HG03469 (cell line): ENCODE data around the gene CCDC9B.

Experiments used
- ATAC-seq: cut with Tn5 transposase; IDR thresholded peaks from one replicate; pipeline ENCODE4 v1.9.1; 2021; ENCODE audit warnings: mild to moderate bottlenecking, moderate library complexity, moderate number of reproducible peaks; ENCODE audit not compliant: unreplicated experiment

Gene CCDC9B

DNA sequence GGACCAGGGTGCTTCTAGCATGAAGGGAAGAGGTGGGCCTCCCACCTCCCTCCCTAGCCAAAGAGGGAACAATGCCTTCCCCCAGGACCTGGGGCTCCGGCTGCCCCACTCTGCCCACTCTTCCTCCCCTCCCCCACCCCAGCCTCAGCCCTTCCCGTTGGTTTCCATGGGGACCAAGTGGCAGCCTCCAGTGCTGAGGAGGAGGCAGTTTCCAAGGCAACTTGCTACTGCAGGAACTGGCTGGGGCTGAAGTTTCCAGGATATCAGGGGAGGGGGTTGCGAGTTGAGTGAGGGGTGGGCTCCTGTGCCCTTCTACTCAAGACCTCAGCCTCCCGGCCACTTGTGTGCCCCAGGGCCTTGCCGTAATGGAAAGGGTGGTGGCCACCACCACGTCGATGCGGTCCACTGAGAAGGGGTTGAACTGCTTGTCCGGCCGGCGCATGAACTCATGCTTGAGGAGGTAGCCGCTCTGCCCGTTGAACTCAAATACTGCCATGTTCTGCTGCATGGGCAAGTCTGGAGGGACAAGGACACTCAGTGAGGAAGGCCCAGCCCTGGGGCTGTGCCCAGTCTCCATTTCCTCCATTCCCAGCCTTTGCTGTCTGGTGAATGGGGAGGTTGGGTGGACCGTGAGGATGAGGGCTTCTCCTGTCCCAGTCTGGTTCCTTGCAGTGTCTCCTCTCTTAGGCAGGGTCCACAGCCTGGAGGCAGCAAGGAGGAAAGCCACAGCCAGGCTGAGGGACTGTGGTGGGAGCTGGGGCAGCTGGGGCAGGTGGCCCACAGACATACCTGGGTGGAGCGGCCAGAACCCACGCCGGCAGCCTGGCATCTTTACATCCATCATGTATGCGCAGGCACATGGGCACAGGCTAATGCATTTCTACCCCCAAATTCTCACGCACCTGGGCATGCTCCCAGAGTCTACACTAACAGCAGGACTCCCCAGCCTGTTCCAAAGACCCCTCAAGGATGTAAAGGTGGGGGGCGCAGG lies 46.5 kb downstream of the CCDC9B start:
- no peak for ATAC-seq

DNA sequence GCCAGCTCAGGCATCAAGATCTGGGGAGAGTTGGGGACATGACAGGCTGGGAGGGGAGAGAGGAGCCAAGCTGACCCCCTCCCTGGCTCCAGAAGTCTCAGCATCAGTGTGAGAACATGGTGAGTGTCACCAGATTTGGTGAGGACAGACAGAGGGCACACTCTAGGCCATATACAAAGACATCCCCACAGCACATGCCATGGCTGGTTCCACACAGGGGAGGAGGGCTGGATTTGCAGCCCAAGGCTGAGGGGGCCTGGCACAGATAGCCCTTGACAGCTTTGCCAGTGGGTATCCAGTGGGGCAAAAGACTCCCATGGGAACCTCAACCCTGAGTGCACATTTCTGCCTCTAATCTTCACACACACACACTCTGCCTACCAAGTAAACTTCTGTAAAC lies 47.7 kb downstream of the CCDC9B start:
- ATAC-seq, result no peak

DNA sequence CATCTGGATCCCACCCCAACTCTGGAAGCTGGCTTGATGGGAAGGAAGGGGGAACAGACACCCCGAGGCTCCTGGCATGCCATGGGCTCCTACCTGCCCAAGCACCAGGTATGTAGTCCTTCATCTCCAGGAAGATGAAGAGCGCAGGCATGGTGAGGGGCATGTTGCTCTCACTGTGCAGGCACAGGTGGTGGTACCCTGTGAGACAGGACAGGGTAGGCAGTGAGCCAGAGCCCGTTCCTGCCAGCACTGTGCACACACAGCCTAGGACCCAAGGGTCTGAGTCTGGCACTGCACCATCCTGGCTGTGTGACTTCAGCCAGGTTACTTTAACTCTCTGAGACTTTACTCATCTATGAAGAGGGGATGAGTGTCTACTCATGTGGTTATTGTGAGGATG lies 48.5 kb downstream of the CCDC9B start:
- no peak for ATAC-seq

DNA sequence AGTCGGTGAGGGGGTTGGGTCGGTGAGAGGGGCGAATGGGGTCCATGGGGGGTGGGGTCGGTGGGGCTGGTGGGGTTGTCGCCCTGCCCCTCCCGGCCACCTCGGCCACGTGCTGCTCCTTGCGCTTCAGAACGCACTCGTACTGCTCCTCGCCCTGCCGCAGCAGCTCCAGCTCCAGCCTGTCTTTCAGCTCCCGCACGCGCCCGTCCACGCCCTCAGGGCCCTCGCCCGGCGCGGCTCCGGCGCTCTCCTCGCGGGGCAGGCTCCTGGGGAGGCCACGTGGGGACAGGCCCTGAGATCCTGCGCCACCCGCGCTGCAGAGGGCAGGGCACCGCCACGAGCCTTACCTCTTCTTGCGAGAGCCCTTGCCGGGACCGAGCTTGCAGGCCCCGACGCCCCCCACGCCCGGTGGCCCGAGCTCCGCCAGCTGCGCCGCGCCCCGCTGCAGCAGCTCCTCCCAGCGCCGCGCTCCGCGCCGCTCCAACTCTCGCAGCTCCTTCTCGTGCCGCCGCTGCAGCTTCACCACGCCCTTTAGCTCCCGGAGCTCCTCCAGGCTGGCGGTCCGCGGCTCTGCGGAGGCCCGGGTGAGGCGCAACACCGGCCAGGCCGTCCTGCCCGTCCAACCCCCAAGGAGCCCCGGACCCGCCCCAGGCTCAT lies 49.7 kb downstream of the CCDC9B start:
- ATAC-seq, result no peak

DNA sequence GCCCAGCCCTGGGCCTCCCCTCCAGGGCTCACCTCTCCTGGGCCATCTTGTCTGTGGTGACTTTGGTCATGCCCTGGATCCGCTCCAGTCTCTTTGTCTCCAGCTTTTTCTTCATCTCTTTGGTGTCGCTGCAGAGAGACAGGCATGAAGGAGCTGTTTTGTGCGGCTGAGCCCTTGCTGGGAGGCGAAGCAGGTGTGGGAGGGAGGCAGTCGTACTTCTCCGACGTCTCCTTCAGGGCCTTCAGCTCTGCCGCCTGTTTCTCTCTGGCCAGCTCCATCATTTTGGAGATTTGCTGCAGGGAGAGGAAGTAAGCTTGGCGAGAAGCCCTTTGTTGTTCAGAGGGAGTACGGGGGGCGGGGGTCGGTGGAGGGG lies 50.2 kb downstream of the CCDC9B start:
- no peak for ATAC-seq

DNA sequence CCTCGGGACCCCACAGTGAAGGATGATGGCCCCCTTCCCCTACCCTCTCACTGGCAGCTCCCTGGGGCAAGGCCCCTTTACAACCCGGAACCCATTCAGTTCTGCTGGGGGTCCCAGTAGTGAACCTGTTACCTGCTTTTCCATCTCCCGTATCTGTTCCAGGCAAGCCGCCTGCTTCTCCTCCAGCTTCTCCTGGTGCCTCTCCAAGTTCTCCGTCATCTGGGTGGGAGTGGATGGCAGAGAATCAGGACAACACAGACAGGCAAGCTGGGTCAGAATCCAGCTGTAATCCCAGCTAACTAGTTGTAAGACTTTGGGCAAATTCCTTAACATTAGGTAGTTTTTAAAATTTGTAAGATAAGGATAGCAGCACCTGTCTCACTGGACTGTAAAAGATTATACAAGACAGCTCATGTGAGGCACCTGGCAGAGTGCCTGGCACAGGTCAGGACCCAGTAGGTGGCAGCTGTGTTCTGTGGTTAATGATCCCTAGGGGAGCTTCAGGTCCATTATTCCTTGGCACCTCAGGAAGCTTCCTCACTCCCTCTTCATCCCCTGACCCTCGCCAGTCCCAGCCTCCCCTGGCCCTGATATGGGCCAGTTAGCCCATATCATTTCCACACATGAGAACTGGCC lies 51.5 kb downstream of the CCDC9B start:
- ATAC-seq, result no peak

DNA sequence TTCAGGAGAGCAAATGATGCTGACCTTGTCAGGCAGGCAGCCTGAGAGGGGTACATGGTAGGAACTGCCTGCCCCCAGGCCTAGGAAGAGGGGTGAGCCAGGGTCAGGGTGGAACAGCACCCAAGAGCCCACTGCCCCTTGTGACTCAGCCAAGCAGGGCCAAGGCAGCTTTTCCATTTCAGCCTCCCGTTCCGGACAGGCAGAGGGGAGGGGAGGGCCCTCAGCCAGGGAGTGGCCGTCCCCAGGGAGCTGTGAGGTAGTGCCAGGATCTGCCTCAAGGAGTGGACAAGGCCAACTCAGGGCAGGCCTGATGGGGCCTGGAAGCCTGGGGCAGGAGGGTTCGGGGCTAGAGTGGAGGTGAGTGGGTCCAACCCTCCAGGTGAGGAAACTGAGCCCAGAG lies 52.8 kb downstream of the CCDC9B start:
- no peak for ATAC-seq

DNA sequence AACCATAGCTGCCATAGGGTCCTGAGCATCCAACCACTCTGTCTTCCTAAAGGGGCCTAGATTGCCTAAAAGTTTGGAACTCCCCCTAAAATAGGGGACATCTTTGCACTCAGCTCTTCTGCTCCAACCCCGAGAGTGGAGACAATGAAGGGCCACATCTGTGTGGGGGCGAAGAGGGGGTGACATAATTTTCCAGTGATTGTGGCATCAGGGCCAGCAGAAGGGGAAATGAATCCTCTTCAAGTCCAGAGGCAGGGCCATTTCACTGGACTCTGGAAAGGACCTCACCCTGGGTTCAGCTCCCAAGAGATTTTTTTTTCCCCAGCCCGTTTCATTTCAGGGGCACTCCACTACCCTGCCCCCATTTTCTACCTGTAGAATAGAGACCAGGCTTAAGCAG lies 53.2 kb downstream of the CCDC9B start:
- no peak for ATAC-seq

DNA sequence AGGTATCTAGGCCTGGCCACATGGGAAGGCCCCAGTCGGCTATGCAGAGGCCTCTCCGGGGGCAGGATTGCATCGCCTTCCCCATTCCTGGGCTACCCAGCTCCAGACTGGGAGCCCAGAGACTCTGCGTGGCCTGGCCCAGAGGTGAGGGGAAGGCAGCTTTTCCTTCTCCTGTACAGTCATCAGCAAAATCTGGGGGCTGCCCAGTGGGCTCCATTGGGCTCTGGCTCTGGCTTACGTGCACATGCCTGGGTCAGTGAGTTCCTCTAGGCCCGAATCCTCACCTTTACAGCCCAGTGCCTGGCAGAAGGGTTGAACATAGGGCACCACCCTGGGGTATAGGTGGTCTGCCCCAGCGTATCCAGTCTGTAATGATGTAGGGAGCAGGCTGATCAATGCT lies 53.9 kb downstream of the CCDC9B start:
- no peak for ATAC-seq

DNA sequence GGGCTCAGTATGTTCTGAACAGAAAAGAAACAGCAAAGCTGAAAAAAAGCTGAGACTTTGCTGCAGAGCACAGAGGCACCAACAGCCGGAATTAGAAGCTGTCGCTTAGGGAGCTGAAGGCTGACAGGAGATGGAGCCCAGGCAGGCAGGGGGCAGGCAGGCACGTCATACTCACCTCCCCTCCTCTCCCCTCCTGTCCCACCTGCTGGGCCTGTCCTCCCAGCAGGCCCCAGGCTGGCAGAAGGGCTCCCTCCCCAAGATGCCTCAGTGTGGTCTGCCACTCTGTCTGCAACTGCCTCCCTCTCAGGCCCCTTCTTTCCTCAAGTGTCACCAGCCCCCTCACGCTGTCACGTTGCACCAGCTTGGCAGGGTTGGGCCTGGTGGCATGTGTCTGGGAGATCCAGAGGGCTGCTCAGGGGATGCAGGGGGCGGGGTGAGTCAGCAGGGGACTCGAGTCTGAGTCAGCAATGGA lies 54.6 kb downstream of the CCDC9B start:
- ATAC-seq, result no peak

DNA sequence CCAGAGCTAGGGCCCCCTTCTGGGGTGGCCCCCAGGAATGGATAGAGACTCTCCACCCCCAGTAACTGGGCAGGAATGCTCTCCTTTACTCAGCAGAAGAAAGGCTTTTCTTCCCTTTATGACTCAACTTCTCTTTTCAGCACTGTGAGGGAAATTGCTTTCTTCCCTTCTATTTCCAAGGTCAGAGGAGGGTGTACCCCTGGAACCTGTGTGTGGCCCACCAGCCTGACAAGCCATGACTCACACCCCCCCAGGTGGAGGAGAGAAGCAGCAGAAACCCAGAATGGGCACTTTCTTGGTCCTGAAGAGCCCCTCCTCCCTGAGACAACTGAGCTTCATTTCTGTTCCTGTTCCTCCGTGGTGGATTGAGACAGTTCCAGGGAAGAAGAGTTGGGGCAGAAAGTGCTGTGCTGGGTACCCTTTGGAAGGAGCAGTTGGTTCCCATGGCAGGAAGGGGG lies 55.2 kb downstream of the CCDC9B start:
- no peak for ATAC-seq

DNA sequence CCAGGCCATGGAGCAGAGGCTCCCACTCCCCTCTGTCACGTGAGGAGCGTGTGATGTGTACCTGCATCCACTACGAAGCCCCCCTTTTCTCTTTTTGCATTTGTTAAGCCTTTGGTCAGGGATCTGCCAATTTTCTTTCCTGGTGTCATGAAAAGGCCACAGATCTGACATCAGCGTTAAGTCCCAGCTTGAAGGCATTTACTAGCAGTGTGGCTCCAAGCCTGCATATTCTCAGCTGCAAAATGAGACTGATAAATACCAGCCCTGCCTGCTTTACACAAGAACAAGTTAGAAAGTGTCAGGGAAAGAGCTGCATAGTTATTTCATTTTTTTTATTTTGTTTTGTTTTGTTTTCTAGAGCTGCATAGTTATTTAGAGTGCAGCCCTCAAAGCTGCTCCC lies 55.6 kb downstream of the CCDC9B start:
- ATAC-seq, result no peak

DNA sequence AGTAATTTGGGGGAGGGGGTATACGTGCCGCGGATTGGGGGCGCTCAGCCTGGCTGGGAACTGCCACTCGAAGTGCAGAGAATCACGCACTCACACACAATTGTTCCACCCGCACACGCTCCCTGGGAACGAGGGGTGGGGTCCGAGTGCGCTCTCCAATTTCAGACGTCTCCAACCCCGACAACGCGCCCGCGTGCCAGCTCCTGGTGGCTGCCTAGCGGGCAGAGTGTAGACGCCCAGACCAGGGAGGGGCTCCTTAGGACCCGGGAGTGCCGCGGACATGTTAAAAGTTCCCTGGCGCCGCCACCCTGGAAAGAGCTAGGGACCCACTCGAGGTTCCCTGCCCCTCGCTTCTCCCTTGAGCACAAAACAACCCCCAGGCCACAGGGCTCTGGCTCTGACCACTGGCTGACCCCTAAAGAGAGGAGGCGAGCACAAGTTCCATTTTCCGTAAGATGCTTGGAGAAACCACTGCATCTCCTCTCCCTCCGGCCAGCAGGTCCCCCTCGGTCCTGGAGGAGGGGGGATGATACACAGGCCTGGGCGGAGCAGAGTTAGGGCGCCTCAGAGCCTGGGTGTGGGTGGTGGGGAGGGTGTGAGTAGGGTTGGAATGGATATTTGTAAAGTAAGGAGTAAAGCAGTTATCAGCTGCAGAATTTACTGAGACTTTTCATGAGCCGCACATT lies 57.0 kb downstream of the CCDC9B start:
- no peak for ATAC-seq

DNA sequence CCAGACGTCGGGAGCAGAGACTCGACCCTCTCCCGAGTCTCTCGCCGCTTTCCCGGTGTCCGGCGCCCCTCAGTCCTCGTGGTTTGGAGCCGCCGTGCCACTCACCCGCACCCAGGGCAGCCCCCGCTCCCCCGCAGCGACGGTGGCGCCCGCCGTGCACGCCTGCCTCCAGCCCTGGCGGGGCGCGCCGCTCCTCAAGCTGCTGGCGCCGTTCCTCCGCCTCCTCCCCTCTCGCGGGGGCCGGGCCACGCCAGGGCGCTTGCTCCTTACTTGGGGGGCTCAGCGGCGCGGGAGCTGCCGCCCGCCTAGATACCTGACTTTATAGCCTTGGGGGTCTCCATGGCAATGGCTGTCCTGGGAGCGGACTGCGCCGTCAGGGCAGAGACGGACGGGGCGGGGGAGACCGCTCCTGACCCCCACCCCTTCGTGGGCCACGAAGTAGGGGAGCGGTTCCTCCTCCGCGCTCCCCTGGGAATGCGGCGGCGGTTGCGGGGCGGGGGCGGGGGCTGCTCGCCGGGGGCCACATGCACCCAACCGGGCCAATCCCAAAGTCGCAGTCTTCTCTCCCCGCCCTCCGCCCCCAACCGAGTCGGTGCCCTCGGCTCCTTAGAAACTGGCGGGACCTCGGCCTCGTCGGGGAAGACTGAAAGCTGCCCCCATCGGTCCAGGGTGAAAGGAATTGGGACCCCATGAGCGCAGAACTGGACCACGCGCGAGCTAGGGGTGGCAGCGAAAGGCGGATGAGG lies 57.7 kb downstream of the CCDC9B start, which contains the start of gene ANKRD63:
Gene ANKRD63 (minus strand): TSS at position 196 of the 746 bp plus-strand sequence. CDS start 478 bp downstream, outside the sequence.
- no peak for ATAC-seq

DNA sequence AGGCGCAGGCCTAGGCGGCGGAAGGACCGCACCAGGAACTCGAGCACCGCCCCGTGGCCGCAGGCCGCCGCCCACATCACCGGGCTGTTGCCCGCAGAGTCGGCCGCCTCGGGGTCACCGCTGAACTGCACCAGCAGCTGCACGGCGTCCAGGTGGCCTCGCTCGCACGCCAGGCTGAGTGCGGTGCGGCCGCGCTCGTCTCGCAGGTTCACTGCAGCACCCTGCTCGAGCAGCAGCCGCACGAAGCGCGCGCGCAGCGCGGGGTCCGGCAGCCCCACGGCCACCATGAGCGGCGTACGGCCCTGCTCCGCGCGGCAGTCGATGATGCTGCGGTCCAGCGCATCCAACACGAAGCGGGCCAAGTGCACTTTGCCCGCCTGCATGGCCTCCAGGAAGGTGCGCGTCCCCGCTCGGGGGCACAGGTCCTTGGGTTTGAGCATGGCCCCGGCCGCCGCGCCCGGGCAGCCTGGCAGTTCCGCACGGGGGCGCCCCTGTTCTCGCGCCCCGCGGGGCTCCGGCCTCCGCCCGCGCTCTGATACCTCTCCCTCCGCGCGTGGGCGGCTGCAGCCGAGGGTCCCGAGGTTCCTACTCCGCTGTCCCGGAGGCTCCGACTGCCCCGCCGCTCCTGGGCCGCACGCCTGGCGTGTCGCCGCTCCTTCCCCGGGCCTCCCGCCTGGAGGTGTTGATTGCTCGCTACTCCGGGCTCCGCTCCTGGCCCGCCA lies 58.4 kb downstream of the CCDC9B start:
- no peak for ATAC-seq

DNA sequence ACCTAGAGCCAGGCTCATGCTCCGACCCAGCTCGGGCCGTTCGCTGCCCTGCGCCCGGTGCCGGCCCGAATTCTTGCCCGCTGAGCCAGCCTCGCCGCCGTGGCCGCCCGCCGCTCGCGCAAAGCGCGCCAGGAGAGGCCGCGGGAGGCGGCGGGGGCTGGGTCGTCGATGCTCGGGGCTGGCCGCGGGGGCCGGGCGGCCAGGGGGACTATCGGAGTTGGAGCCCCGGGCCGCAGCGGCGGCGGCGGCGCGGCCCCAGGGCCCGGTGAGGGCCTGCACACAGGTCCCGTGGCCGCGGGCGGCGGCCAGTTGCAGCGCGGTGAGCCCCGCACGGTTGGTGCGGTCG lies 59.0 kb downstream of the CCDC9B start:
- no peak for ATAC-seq
